ENCODE results near the gene SPINK7.

SPINK7 gene

DNA sequence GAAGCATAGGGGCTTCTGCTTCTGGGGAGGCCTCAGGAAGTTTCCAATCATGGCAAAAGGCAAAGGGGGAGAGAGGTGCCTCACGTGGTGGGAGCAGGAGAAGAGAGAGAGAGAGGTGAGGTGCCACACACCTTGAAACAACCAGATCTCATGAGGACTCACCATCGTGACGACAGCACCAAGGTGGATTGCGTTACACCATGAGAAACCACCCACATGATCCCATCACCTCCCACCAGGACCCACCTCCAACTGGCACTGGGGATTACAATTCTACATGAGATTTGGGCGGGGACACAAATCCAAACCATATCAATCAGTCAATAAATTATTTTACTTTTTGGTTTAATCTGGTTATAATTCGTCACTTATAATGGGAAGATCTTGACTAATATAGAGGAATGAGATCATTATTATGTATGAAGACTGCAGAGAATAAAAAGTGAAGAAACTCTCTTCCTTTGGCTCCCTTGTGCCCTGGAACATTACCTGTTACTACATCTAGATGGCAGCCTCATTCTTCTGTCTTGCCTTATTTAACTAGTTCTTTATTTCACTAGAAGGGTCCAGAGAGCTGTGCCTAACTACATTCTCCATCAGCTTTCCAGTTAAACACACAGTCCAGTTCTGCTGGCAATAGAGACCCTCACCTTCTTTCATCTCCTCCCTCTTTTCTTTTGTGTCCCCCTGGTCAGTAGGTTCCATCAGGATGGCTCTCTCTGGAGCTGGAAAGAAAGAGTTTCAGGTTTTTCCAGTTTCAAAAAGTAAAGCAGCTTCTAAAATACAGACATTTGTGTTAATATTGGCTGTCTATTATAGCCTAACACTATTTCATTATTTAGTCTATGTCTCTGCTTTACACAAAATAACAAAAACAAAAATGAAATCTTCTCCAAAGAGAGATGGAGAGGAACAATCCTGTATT, 21.7 kb upstream of the SPINK7 start:
- Histone ChIP-seq H2AFZ (no peak overlapping the region), H3K4me3 (ENCODE audit: low read depth, low read length) (no peak overlapping the region), H3K79me2 (no peaks in the 10 kb centered on the region), H3K4me1 (no peaks in the 10 kb centered on the region), H3K27ac (no peak overlapping the region), H3K36me3 (ENCODE audit: control insufficient read depth, insufficient read depth, low read length) (peaks cover 2% of the 10 kb centered on the region), H3K9ac (no peak overlapping the region), H3K9me3 (ENCODE audit: control insufficient read depth, low read length) (no peaks in the 10 kb centered on the region), H3K27me3 (ENCODE audit: control insufficient read depth, insufficient read depth, low read length) (no peaks in the 10 kb centered on the region), H3K4me2 (ENCODE audit: low read length) (no peak overlapping the region)
- TF ChIP-seq, protein P1, sequence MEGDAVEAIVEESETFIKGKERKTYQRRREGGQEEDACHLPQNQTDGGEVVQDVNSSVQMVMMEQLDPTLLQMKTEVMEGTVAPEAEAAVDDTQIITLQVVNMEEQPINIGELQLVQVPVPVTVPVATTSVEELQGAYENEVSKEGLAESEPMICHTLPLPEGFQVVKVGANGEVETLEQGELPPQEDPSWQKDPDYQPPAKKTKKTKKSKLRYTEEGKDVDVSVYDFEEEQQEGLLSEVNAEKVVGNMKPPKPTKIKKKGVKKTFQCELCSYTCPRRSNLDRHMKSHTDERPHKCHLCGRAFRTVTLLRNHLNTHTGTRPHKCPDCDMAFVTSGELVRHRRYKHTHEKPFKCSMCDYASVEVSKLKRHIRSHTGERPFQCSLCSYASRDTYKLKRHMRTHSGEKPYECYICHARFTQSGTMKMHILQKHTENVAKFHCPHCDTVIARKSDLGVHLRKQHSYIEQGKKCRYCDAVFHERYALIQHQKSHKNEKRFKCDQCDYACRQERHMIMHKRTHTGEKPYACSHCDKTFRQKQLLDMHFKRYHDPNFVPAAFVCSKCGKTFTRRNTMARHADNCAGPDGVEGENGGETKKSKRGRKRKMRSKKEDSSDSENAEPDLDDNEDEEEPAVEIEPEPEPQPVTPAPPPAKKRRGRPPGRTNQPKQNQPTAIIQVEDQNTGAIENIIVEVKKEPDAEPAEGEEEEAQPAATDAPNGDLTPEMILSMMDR (IDR thresholded peaks at IDR 0.05) = no peak

DNA sequence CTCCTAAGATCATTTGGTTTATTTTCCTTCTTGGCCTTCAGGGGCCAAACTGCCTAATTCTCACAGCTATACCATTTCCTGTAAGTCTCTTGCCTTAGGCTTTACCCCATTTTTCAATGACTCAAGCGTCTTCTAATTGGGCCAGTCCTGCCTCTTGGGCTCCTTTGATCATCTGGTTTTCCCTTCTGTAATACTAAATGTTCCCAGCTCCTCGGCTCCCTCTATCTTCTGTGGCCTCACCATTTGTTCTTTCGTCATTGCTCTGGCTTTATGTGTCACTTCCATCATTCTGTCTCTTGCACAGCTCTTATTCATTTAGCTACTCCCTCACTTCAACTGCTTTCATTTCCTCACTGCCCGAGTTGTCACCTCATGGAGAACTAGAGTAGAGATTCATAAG, 14.5 kb upstream of the SPINK7 start:
- H3K9me3 ChIP-seq (ENCODE audit: control insufficient read depth, low read length) = no peaks in the 10 kb centered on the region
- H3K9ac ChIP-seq = no peak overlapping the region
- no peak overlapping the region for H2AFZ ChIP-seq
- H3K27ac ChIP-seq = no peak overlapping the region
- no peak overlapping the region for H3K4me3 ChIP-seq (ENCODE audit: low read depth, low read length)
- H3K4me2 ChIP-seq (ENCODE audit: low read length) = no peak overlapping the region
- H3K27me3 ChIP-seq (ENCODE audit: control insufficient read depth, insufficient read depth, low read length) = no peaks in the 10 kb centered on the region
- TF ChIP-seq, protein P1 (IDR thresholded peaks at IDR 0.05) = no peak
- H3K4me1 ChIP-seq = no peaks in the 10 kb centered on the region
- no peaks in the 10 kb centered on the region for H3K36me3 ChIP-seq (ENCODE audit: control insufficient read depth, insufficient read depth, low read length)
- no peaks in the 10 kb centered on the region for H3K79me2 ChIP-seq

DNA sequence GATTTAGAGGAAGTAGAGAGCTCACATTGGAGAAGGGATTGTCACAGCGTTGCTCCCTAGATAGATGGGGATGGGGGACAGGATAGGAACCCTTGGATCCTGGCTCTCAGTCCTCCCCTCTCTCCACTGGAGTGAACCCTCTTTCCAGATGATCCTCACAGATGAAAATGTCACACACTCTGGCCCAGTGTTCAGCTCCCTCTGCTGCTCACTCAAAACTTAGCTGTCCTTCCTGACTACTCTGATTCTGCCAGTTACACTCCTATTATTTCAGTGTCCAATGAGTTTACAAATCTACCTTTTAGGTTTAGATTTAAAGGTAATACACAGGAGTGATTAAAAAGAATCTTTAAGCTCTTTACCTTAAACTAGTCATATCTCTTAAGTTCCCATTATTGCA, 5.8 kb upstream of the SPINK7 start:
- no peaks in the 10 kb centered on the region for H3K4me1 ChIP-seq
- no peak overlapping the region for H3K4me2 ChIP-seq (ENCODE audit: low read length)
- H3K36me3 ChIP-seq (ENCODE audit: control insufficient read depth, insufficient read depth, low read length) = no peaks in the 10 kb centered on the region
- H3K27me3 ChIP-seq (ENCODE audit: control insufficient read depth, insufficient read depth, low read length) = no peaks in the 10 kb centered on the region
- TF ChIP-seq, protein P1 (IDR thresholded peaks at IDR 0.05) = no peak
- no peak overlapping the region for H3K4me3 ChIP-seq (ENCODE audit: low read depth, low read length)
- H3K9me3 ChIP-seq (ENCODE audit: control insufficient read depth, low read length) = no peaks in the 10 kb centered on the region
- H2AFZ ChIP-seq = no peak overlapping the region
- H3K79me2 ChIP-seq = no peaks in the 10 kb centered on the region
- H3K27ac ChIP-seq = no peak overlapping the region
- no peak overlapping the region for H3K9ac ChIP-seq

DNA sequence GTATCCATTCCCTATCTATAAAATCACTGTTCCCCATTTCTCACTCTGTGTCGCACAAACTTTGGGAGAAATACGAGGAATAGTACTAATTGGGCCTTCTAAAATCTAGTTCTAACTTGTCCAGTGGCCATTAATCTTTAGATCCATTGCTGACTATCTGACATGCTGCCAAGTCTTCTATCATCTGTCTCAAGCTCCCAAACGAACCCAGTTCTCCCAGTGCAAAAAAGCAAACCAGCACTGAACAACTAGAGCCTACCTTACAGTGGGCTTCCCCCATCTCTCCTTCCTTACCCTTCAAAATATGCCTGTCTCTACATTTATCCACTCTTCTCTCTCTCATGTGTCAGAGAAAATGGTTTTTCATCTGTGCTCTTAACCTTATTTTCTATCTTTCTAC, 3.2 kb upstream of the SPINK7 start:
- no peak overlapping the region for H3K4me2 ChIP-seq (ENCODE audit: low read length)
- H3K27me3 ChIP-seq (ENCODE audit: control insufficient read depth, insufficient read depth, low read length) = no peaks in the 10 kb centered on the region
- H3K79me2 ChIP-seq = no peaks in the 10 kb centered on the region
- H3K27ac ChIP-seq = no peak overlapping the region
- no peaks in the 10 kb centered on the region for H3K36me3 ChIP-seq (ENCODE audit: control insufficient read depth, insufficient read depth, low read length)
- no peak overlapping the region for H2AFZ ChIP-seq
- no peaks in the 10 kb centered on the region for H3K4me1 ChIP-seq
- H3K4me3 ChIP-seq (ENCODE audit: low read depth, low read length) = no peak overlapping the region
- TF ChIP-seq, protein P1 (IDR thresholded peaks at IDR 0.05) = no peak
- no peaks in the 10 kb centered on the region for H3K9me3 ChIP-seq (ENCODE audit: control insufficient read depth, low read length)
- H3K9ac ChIP-seq = no peak overlapping the region

DNA sequence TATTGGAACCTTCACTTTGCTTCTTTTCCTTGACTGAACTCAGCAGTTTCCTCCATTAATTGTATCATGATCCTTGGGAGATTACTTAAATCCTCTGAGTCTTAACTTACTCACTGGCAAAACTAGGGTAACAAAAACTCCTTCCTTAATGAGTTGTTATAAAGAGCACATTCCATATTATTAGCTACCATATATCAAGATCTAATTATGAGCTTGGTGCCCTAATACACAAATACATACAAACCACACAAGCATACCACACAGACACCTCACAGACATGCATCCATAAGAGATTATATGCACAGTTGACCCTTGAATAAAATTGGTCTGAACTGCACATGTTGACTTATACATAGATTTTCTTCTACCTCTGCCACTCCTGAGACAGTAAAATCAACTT, 2.5 kb upstream of the SPINK7 start:
- Histone ChIP-seq H2AFZ (no peak overlapping the region), H3K27ac (no peak overlapping the region), H3K4me1 (no peaks in the 10 kb centered on the region), H3K4me3 (ENCODE audit: low read depth, low read length) (no peak overlapping the region), H3K4me2 (ENCODE audit: low read length) (no peak overlapping the region), H3K9me3 (ENCODE audit: control insufficient read depth, low read length) (no peaks in the 10 kb centered on the region), H3K27me3 (ENCODE audit: control insufficient read depth, insufficient read depth, low read length) (no peaks in the 10 kb centered on the region), H3K79me2 (no peaks in the 10 kb centered on the region), H3K36me3 (ENCODE audit: control insufficient read depth, insufficient read depth, low read length) (no peaks in the 10 kb centered on the region), H3K9ac (no peak overlapping the region)
- TF ChIP-seq, protein P1 (IDR thresholded peaks at IDR 0.05) = no peak

Data from parathyroid adenoma (tissue), 2 donors.